PC-3 (cell line): ENCODE data around the gene ZNF768. TPM values are rescaled to one million over a fixed set of nuclear protein-coding genes. Genes with fewer than 3 reads are reported as not detected.

Experiments
- ATAC-seq: fragments of 200-7000 bp; cut with Tn5 transposase; 2 replicates; pipeline ENCODE4 v1.9.1; 2020; ENCODE audit warnings: mild to moderate bottlenecking, moderate library complexity
- BruUV-seq: library from RNA; stranded (reverse); fragments of 400-500 nt; replicated peaks from 2 replicates; lab custom pipeline; 2021; lab: Mats Ljungman, UMichigan
- CTCF ChIA-PET: fragments of 300-600 bp; sonication (Branson Sonifier 250); formaldehyde crosslinking; loops from one replicate; lab custom pipeline; 2022; ENCODE audit warnings: antibody characterized with exemption; lab: Charles Lee
- POLR2A ChIA-PET: fragments of 300-600 bp; sonication (Branson Sonifier 250); formaldehyde crosslinking; loops from one replicate; lab custom pipeline; 2022; ENCODE audit warnings: antibody characterized with exemption; ENCODE audit not compliant: unreplicated experiment; lab: Charles Lee
- DNase-seq: peaks from one replicate; pipeline ENCODE4 v3.0.0-alpha.2; 2015
- H2AFZ ChIP-seq: fragments of 300-600 bp; sonication (generic); 2 replicates; pipeline ENCODE4 v1.6.0; 2016; ENCODE audit warnings: antibody characterized with exemption, low read length
- H3F3A ChIP-seq: fragments of 300-600 bp; sonication (generic); one replicate; pipeline ENCODE4 v1.6.0; 2017; ENCODE audit warnings: antibody characterized with exemption, low read length, control low read depth, mild to moderate bottlenecking; ENCODE audit not compliant: unreplicated experiment
- H3K27ac ChIP-seq: fragments of 300-600 bp; sonication (generic); 2 replicates; pipeline ENCODE4 v1.5.1; 2016; ENCODE audit warnings: mild to moderate bottlenecking, low read length
- H3K27me3 ChIP-seq: fragments of 300-600 bp; sonication (generic); 2 replicates; pipeline ENCODE4 v1.6.1; 2016; ENCODE audit warnings: low read length, mixed read lengths
- H3K36me3 ChIP-seq: fragments of 300-600 bp; sonication (generic); 2 replicates; pipeline ENCODE4 v1.6.1; 2016; ENCODE audit warnings: low read depth, mixed run types, low read length, mixed read lengths
- H3K4me1 ChIP-seq: fragments of 300-600 bp; sonication (generic); 2 replicates; pipeline ENCODE4 v1.5.1; 2016; ENCODE audit warnings: low read length; ENCODE audit not compliant: insufficient read depth
- H3K4me2 ChIP-seq: fragments of 300-600 bp; sonication (generic); 2 replicates; pipeline ENCODE4 v1.6.0; 2016; ENCODE audit warnings: low read length
- H3K4me3 ChIP-seq: fragments of 300-600 bp; sonication (generic); 2 replicates; pipeline ENCODE4 v1.5.1; 2016; ENCODE audit warnings: mild to moderate bottlenecking, low read length, mixed read lengths
- H3K79me2 ChIP-seq: fragments of 300-600 bp; sonication (generic); 2 replicates; pipeline ENCODE4 v1.6.1; 2017; ENCODE audit warnings: low read length, mixed read lengths
- H3K9ac ChIP-seq: fragments of 300-600 bp; sonication (generic); 2 replicates; pipeline ENCODE4 v1.6.0; 2016; ENCODE audit warnings: mild to moderate bottlenecking, low read length
- H3K9me2 ChIP-seq: fragments of 300-600 bp; sonication (generic); replicated peaks from 2 replicates; pipeline ENCODE4 v1.6.1; 2016; ENCODE audit warnings: mixed run types, low read length, mixed read lengths
- H3K9me3 ChIP-seq: fragments of 300-600 bp; sonication (generic); 2 replicates; pipeline ENCODE4 v1.6.1; 2016; ENCODE audit warnings: low read length, mixed read lengths
- H4K20me1 ChIP-seq: fragments of 300-600 bp; sonication (generic); 2 replicates; pipeline ENCODE4 v1.6.1; 2016; ENCODE audit warnings: low read length, mixed read lengths
- EZH2 ChIP-seq: fragments of 300-600 bp; sonication (generic); IDR thresholded peaks from one replicate; pipeline ENCODE4 v1.6.1; 2017; ENCODE audit warnings: antibody characterized with exemption, mild to moderate bottlenecking, low read length; ENCODE audit not compliant: unreplicated experiment
- EZH2phosphoT487 ChIP-seq: fragments of 300-600 bp; sonication (generic); IDR thresholded peaks from 2 replicates; pipeline ENCODE4 v1.6.1; 2018; ENCODE audit warnings: mild to moderate bottlenecking, antibody characterized with exemption, low read length, borderline replicate concordance
- intact Hi-C: fragments of 100-400 bp; cut with micrococcal nuclease; formaldehyde crosslinking; loops from 2 replicates; pipeline ENCODE4 v1.9.0; 2023
- total RNA-seq: library from RNA; depleted of rRNA; stranded (reverse); fragments of >200 nt; gene quantifications from 2 replicates; pipeline ENCODE4 v1.2.3, GENCODE V29; 2014
- TF ChIP-seq, protein P1 (sequence below): fragments of 300-600 bp; sonication (generic); conservative IDR thresholded peaks from 2 replicates; pipeline ENCODE4 v1.5.1; 2017; ENCODE audit warnings: antibody characterized with exemption, low read depth, mild to moderate bottlenecking, low read length

ZNF768 gene
- total RNA-seq, 1 experiment from 2014 or later: 31.2 TPM

- Histone ChIP-seq H3K9ac (peak overlapping the region; percentile 95), H3K36me3 (no peaks in the 10 kb centered on the region), H3K4me3 (peak overlapping the region; percentile 73), H4K20me1 (no peaks in the 10 kb centered on the region), H3K4me1 (peaks cover 15% of the 10 kb centered on the region), H2AFZ (peak overlapping the region; percentile 91), H3K79me2 (peaks cover 29% of the 10 kb centered on the region), H3F3A (no peaks in the 10 kb centered on the region), H3K27me3 (no peaks in the 10 kb centered on the region), H3K9me2 (no peaks in the 10 kb centered on the region), H3K27ac (peak overlapping the region; percentile 64), H3K4me2 (peak overlapping the region; percentile 97), H3K9me3 (no peaks in the 10 kb centered on the region)
- intact Hi-C loops: loop anchor here (1.0 kb wide), 1 partner anchor 23 kb away; the partner anchor contains the start of gene ZNF764
- CTCF ChIA-PET: interaction anchor here (0.8 to 1.2 kb wide), 2 partner anchors 22 to 105 kb away, joined by 4 to 8 read pairs; partner anchors contain the start of gene DCTPP1
- POLR2A ChIA-PET: interaction anchor here (0.7 to 0.8 kb wide), 2 partner anchors 36 to 526 kb away, joined by 4 read pairs; no protein-coding TSS in a partner anchor
- no peak for TF ChIP-seq EZH2
- ATAC-seq (peak; percentile 4), DNase-seq (peak; percentile 19)
- TSS peak; percentile 95 for BruUV-seq
Measured at GRCh38 chr16:30535106-30535776, 8.9 kb upstream of the ZNF768 start.

GRCh38 chr16:30534368-30535105, 8.2 kb upstream of the ZNF768 start, which contains the start of gene ZNF747:
TSS of gene ZNF747 (minus strand) at chr16:30534858. CDS start at chr16:30534679, 179 bp downstream.
- Histone ChIP-seq H3K9ac (peak within 1 kb of the TSS; percentile 95), H3K9me2 (no peaks in the 10 kb centered on the region), H4K20me1 (no peaks in the 10 kb centered on the region), H3K4me1 (peaks cover 15% of the 10 kb centered on the region), H3K4me3 (peak within 1 kb of the TSS; percentile 73), H2AFZ (peak within 1 kb of the TSS; percentile 91), H3K4me2 (peak within 1 kb of the TSS; percentile 97), H3K27ac (peak within 1 kb of the TSS; percentile 64), H3K27me3 (no peaks in the 10 kb centered on the region), H3K36me3 (no peaks in the 10 kb centered on the region), H3F3A (no peaks in the 10 kb centered on the region), H3K79me2 (peaks cover 29% of the 10 kb centered on the region), H3K9me3 (no peaks in the 10 kb centered on the region)
- intact Hi-C loops: loop anchor here (1.0 kb wide), 1 partner anchor 24 kb away; the partner anchor contains the start of gene ZNF764
- ChIA-PET POLR2A (interaction anchor here (0.8 kb wide), 1 partner anchor 35 kb away, joined by 4 read pairs; no protein-coding TSS in a partner anchor), CTCF (interaction anchor here (0.7 to 1.2 kb wide), 2 partner anchors 76 to 105 kb away, joined by 4 to 7 read pairs; partner anchors contain the start of gene DCTPP1)
- DNase-seq (peak; percentile 82), ATAC-seq (peak; percentile 80)
- BruUV-seq: TSS peak; percentile 36
- no peak for TF ChIP-seq EZH2
- TF ChIP-seq, protein P1, sequence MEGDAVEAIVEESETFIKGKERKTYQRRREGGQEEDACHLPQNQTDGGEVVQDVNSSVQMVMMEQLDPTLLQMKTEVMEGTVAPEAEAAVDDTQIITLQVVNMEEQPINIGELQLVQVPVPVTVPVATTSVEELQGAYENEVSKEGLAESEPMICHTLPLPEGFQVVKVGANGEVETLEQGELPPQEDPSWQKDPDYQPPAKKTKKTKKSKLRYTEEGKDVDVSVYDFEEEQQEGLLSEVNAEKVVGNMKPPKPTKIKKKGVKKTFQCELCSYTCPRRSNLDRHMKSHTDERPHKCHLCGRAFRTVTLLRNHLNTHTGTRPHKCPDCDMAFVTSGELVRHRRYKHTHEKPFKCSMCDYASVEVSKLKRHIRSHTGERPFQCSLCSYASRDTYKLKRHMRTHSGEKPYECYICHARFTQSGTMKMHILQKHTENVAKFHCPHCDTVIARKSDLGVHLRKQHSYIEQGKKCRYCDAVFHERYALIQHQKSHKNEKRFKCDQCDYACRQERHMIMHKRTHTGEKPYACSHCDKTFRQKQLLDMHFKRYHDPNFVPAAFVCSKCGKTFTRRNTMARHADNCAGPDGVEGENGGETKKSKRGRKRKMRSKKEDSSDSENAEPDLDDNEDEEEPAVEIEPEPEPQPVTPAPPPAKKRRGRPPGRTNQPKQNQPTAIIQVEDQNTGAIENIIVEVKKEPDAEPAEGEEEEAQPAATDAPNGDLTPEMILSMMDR: no peak
- TF ChIP-seq EZH2phosphoT487: no peak

- no TSS peak for BruUV-seq
- peak; percentile 34 for ATAC-seq
- intact Hi-C loops: no loop called here
Measured at GRCh38 chr16:30533748-30534367, 7.5 kb upstream of the ZNF768 start.

More at GRCh38 chr16:30533748-30534367, 7.5 kb upstream of the ZNF768 start:
- Histone ChIP-seq H3K9me3 (no peaks in the 10 kb centered on the region), H3K9ac (peak overlapping the region; percentile 95), H3K4me2 (peak overlapping the region; percentile 97), H3F3A (no peaks in the 10 kb centered on the region), H3K27ac (peak overlapping the region; percentile 64), H3K9me2 (no peaks in the 10 kb centered on the region), H3K4me3 (peak overlapping the region; percentile 73), H3K4me1 (peaks cover 15% of the 10 kb centered on the region), H3K36me3 (no peaks in the 10 kb centered on the region), H4K20me1 (no peaks in the 10 kb centered on the region), H3K27me3 (no peaks in the 10 kb centered on the region), H3K79me2 (peaks cover 29% of the 10 kb centered on the region), H2AFZ (peak overlapping the region; percentile 91)
- no peak for DNase-seq
- POLR2A ChIA-PET: no interaction called here
- CTCF ChIA-PET: interaction anchor here (0.7 kb wide), 1 partner anchor 77 kb away, joined by 7 read pairs; no protein-coding TSS in a partner anchor
- TF ChIP-seq EZH2: no peak
- TF ChIP-seq, protein P1: no peak
